GM18909 (cell line): ENCODE measurements around the gene MMP15.
"Not testable (repeated sequence)": the region's sequence is repeated elsewhere in the genome, so short reads cannot be mapped to it uniquely, and the experiment has no call there.

Source experiments
- ATAC-seq: cut with Tn5 transposase; IDR thresholded peaks from one replicate; pipeline ENCODE4 v1.9.1; 2021; ENCODE audit warnings: mild to moderate bottlenecking; ENCODE audit not compliant: unreplicated experiment, poor library complexity

The MMP15 gene

GRCh38 chr16:58046054-58046881 is 20.7 kb downstream of the MMP15 start:
- ATAC-seq = no peak

GRCh38 chr16:58046936-58047335 is 21.4 kb downstream of the MMP15 start:
- no peak for ATAC-seq

- no peak for ATAC-seq
Observed at GRCh38 chr16:58047557-58048348, 22.2 kb downstream of the MMP15 start.

- ATAC-seq = no peak
Observed at GRCh38 chr16:58048494-58049231, 23.1 kb downstream of the MMP15 start.

GRCh38 chr16:58049232-58050185 is 24.0 kb downstream of the MMP15 start:
- no peak for ATAC-seq

- no peak for ATAC-seq
Observed at GRCh38 chr16:58051296-58051695, 25.7 kb downstream of the MMP15 start.

GRCh38 chr16:58051821-58052603 is 26.5 kb downstream of the MMP15 start:
- no peak for ATAC-seq

- ATAC-seq = no peak
Observed at GRCh38 chr16:58053682-58054005, 28.1 kb downstream of the MMP15 start.

- ATAC-seq = no peak
Observed at GRCh38 chr16:58054289-58054688, 28.7 kb downstream of the MMP15 start.

- ATAC-seq = no peak
Observed at GRCh38 chr16:58056580-58056979, 31.0 kb downstream of the MMP15 start.

- no peak for ATAC-seq
Observed at GRCh38 chr16:58057121-58057520, 31.6 kb downstream of the MMP15 start.

- no peak for ATAC-seq
Observed at GRCh38 chr16:58057784-58058183, 32.2 kb downstream of the MMP15 start.

- no peak for ATAC-seq
Observed at GRCh38 chr16:58062821-58063220, 37.3 kb downstream of the MMP15 start.

- ATAC-seq = no peak
Observed at GRCh38 chr16:58063377-58064076, 38.0 kb downstream of the MMP15 start.

- no peak for ATAC-seq
Observed at GRCh38 chr16:58070585-58070984, 45.0 kb downstream of the MMP15 start.

- ATAC-seq = not testable (repeated sequence)
Observed at GRCh38 chr16:58072134-58072533, 46.6 kb downstream of the MMP15 start.

- ATAC-seq = not testable (repeated sequence)
Observed at GRCh38 chr16:58073086-58073485, 47.5 kb downstream of the MMP15 start.

- ATAC-seq = no peak
Observed at GRCh38 chr16:58074657-58075056, 49.1 kb downstream of the MMP15 start.

GRCh38 chr16:58076514-58076913 is 51.0 kb downstream of the MMP15 start:
- ATAC-seq = no peak
